ENCODE results near the gene SLC4A1.

GRCh38 chr17:44262654-44263225 lies 5.2 kb downstream of the SLC4A1 start:
- TF ChIP-seq, protein P1, sequence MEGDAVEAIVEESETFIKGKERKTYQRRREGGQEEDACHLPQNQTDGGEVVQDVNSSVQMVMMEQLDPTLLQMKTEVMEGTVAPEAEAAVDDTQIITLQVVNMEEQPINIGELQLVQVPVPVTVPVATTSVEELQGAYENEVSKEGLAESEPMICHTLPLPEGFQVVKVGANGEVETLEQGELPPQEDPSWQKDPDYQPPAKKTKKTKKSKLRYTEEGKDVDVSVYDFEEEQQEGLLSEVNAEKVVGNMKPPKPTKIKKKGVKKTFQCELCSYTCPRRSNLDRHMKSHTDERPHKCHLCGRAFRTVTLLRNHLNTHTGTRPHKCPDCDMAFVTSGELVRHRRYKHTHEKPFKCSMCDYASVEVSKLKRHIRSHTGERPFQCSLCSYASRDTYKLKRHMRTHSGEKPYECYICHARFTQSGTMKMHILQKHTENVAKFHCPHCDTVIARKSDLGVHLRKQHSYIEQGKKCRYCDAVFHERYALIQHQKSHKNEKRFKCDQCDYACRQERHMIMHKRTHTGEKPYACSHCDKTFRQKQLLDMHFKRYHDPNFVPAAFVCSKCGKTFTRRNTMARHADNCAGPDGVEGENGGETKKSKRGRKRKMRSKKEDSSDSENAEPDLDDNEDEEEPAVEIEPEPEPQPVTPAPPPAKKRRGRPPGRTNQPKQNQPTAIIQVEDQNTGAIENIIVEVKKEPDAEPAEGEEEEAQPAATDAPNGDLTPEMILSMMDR (conservative IDR thresholded peaks at IDR 0.05; ENCODE audit: low read depth, low read length): no peak
- no peak for TF ChIP-seq EZH2 (IDR thresholded peaks at IDR 0.05; ENCODE audit: low read length, unreplicated experiment)

All from PC-3 (cell line).